ENCODE data around the gene ANO1.

Gene ANO1

GRCh38 chr11:70133771-70134335 lies 55.7 kb downstream of the ANO1 start:
- in situ Hi-C loops (cut with HindIII; ENCODE audit: low sequenced_read_pairs) = no loop called here

DNA sequence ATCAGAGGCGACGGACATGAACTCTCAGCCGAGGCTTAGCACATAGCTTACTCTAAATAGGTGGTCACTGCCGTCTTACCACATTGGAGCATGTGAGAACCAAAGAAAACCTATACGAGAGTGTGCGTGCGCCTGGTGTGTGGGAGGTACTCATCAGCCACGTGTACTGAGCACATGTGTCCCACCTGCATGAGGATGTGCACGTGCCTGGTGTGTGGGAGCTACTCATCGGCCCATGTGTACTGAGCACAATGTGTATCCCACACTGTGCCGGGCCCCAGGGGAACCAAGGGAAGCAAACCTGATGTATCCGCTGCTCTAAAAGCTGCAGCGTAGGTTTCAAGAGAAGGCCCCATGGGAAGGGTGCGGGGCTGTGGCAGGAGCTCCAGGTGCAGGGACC lies 56.4 kb downstream of the ANO1 start:
- in situ Hi-C loops (cut with HindIII; ENCODE audit: low sequenced_read_pairs) = no loop called here

DNA sequence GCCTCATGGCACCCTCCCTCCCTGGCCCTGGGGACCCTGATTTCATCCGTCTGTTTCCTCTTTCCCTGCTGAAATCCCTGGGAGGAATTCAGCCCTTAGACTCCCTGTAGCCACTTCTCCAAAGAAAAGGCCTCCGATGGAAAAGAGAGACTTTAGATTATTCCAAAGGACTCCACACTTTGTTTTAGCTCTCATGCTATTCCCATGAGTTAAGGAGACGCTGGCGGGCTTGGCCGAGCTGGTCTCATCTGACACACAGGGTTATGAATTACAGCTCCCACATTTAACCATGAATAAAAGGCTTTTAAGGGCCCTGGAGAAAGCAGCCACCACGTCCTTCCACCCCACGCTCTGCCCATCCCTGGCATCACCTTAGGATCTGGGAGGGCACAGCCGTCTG lies 57.0 kb downstream of the ANO1 start:
- in situ Hi-C loops (cut with HindIII; ENCODE audit: low sequenced_read_pairs) = no loop called here

DNA sequence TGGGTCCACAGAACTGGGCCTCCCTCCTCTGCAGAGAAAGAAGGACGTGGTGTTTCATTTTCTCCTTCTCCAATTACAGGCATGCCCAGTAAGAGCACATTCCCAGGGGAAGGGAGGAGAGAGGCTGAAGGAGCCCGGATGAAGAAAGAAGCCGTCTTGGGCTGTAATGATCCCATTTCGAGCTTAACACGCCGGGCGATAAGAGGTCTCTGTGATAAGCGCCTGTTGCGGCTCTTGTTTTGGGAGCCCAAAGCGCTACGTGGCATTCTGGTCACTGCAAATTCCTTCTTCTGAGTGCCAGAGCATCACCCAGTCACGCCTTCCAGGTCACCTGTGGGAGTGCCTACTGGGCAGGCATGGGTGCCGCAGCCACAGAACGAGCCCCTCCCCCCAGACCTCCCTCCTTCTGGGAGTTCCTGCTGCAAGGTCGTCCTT lies 57.5 kb downstream of the ANO1 start:
- in situ Hi-C loops (cut with HindIII; ENCODE audit: low sequenced_read_pairs) = no loop called here

DNA sequence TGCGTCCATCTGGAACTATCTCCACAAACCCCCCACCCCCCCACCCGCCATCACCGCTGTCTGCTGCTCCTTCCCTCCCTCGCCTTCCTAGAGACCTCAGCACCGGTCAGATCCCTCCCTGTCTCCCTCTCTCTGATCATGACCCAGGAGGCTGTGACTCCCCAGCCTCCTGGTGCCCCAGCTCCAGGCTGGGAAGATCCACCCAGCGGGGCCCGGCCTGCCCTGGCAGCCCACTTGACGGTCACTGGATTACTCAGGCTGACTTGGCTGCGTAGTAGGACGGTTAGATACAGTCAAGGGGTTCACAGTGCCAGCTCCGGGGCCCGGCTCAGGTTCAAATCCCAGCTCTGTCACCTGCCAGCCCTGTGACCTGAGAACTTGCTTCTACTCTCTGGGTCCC lies 59.3 kb downstream of the ANO1 start:
- in situ Hi-C loops (cut with HindIII; ENCODE audit: low sequenced_read_pairs) = no loop called here

GRCh38 chr11:70138403-70138802 lies 60.3 kb downstream of the ANO1 start:
- in situ Hi-C loops (cut with HindIII; ENCODE audit: low sequenced_read_pairs) = no loop called here

GRCh38 chr11:70139785-70140410 lies 61.8 kb downstream of the ANO1 start:
- in situ Hi-C loops (cut with HindIII; ENCODE audit: low sequenced_read_pairs) = no loop called here

- in situ Hi-C loops (cut with HindIII; ENCODE audit: low sequenced_read_pairs) = no loop called here
These were observed 62.8 kb downstream of the ANO1 start for GRCh38 chr11:70140711-70141485.

DNA sequence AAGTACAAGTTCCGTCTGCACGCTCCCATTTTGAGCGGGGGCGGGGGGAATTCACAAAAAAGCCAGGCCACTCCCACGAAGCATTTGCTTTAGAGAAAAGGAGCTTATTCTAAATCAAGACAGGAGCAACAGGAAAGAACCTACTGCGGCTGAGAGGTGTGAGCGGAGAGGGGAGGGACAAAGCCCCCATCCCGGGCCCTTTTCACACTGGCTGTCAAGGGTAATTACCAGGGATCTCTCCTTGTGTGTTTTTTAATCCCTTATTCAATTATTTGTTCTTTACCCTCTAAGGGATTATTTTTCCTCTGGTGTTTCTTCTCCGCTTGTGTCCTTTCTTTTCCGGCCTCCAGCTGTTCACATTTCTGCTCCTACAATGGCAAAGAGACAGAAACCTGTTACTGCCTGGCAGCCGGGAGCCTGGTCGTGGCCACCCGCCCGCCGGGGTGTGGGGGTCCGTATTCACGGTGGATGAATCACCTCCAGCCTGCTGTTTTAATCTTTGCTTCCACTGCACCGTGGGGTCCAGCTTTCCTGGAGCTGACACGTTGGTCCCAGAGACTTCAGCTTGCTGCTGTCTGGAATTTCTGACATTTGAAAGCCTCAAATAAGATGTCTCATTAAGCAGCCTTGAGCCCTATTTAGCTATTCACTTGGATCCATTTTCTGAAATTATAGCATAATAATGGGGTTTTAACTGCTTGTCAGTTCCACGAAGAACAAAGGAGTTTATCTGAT lies 63.5 kb downstream of the ANO1 start:
- in situ Hi-C loops (cut with HindIII; ENCODE audit: low sequenced_read_pairs) = no loop called here

- in situ Hi-C loops (cut with HindIII; ENCODE audit: low sequenced_read_pairs) = no loop called here
These were observed 64.2 kb downstream of the ANO1 start for GRCh38 chr11:70142221-70142875.

GRCh38 chr11:70144262-70144661 lies 66.1 kb downstream of the ANO1 start:
- in situ Hi-C loops (cut with HindIII; ENCODE audit: low sequenced_read_pairs) = no loop called here

DNA sequence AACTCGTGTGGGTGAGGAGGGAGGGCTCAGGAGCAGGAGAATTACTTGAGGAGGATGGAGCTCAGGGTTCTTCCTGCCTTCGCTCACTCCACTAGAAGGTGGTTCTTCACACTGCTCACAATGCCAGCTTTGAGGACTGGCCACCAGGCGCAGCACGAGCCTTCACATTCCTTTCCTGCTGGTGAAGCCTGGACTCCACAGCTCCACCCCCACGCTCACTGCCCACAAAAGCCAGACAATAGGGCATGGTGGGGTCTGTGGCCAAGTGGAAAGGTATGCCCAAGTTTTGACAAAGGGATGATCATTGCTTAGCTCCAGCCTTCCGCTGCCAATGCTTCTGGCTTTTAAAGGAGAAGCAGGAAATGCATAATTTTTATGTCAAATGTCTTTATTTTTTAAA lies 67.0 kb downstream of the ANO1 start:
- in situ Hi-C loops (cut with HindIII; ENCODE audit: low sequenced_read_pairs) = no loop called here

DNA sequence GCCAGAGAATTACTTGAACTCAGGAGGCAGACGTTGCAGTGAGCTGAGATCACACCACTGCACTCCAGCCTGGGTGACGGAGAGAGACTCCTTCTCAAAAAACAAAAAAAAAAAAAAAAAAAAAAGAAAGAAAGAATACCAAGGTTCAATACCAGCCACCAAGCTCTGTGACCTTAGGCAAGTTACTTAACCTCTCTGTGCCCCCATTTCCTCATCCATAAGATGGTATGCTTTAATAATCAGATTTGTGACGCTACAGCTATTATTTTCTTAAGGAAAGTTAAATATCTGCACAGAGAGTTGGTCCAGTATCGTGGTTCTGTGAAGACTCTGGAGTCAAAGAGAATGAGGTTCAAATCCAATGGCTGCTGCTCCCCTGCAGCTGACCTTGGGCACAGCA lies 67.7 kb downstream of the ANO1 start:
- in situ Hi-C loops (cut with HindIII; ENCODE audit: low sequenced_read_pairs) = no loop called here

DNA sequence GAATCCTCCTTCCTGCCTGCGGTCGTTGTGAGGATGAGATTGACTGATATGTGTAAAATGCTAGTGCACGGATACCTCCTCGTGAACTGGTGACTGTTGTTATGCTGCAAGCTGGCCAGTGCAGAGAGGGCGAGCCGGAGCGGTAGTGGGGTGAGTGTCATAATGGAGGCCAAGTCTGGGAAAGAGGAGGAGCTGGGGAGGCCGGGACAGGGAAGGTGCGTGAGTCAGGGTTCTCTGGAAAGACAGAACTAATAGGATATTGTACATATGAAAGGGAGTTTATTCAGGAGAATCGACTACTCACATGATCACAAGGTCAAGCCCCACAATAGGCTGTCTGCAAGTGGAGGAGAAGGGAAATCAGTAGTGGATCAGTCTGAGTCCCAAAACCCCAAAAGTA lies 68.2 kb downstream of the ANO1 start:
- in situ Hi-C loops (cut with HindIII; ENCODE audit: low sequenced_read_pairs) = no loop called here

GRCh38 chr11:70146895-70147520 lies 68.9 kb downstream of the ANO1 start:
- in situ Hi-C loops (cut with HindIII; ENCODE audit: low sequenced_read_pairs) = no loop called here

DNA sequence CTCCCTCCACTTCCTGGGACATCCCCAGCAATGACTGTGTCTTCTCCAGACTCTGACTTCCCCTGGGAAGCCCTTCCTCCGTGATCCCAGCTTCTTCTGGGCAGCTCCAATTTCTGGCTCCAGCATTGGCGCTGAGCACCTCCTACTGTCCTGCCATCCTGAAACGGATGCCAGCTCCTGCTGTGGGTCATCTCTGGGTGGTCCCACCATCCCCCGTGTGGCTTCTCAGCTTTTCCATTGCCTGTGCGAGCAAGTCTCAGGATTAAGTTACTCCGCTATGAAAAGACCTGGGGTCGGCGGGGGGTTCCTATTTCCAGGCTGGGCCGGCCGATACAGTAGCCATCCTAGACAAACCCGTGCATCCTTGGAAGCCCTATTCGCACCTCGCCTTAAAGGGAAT lies 69.6 kb downstream of the ANO1 start:
- in situ Hi-C loops (cut with HindIII; ENCODE audit: low sequenced_read_pairs) = no loop called here

DNA sequence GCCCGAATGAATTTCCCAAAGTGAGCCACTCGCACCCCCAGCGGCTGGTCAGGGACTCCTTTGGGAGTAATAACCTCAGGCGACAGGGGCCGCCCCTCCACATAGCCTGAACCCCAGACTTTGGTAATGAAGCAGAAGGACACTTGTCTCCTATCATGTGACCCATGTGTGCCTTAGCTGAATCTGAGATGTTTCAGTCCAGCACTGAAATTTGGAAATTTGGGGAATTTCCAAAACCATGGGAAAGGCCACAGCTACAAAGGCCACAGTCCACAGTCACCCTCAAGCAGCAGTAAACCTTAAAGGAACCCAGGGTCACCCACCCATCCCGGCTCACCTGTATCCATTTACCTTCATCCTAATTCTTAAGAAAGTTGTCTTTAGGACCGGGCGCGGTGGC lies 73.6 kb downstream of the ANO1 start:
- in situ Hi-C loops (cut with HindIII; ENCODE audit: low sequenced_read_pairs) = no loop called here

GRCh38 chr11:70153133-70153727 lies 75.1 kb downstream of the ANO1 start:
- in situ Hi-C loops (cut with HindIII; ENCODE audit: low sequenced_read_pairs) = no loop called here

GRCh38 chr11:70155386-70155785 lies 77.3 kb downstream of the ANO1 start:
- in situ Hi-C loops (cut with HindIII; ENCODE audit: low sequenced_read_pairs) = no loop called here

GRCh38 chr11:70156291-70157037 lies 78.3 kb downstream of the ANO1 start:
- in situ Hi-C loops (cut with HindIII; ENCODE audit: low sequenced_read_pairs) = no loop called here

Data from DLD1 (cell line).